Measurements from ENCODE around the gene PTPRM.

- TF ChIP-seq RARB (CRISPR knock-in tag; IDR thresholded peaks at IDR 0.05) (no peak), OSR1 (CRISPR knock-in tag; IDR thresholded peaks at IDR 0.05) (no peak), CREB5 (CRISPR knock-in tag; IDR thresholded peaks at IDR 0.05; ENCODE audit: low read depth) (no peak), ZNF565 (CRISPR knock-in tag; conservative IDR thresholded peaks at IDR 0.05; ENCODE audit: low read depth) (no peak), PATZ1 (CRISPR knock-in tag; IDR thresholded peaks at IDR 0.05; ENCODE audit: borderline replicate concordance) (no peak)
Observed at GRCh38 chr18:7924616-7925015, 357.5 kb downstream of the PTPRM start.

Data from SK-N-SH treated with all-trans-retinoic acid at 6 μM for 48 hours (cell line).